PC-9 (cell line): ENCODE measurements around the gene MST1. TPM values are rescaled to one million over a fixed set of nuclear protein-coding genes. Genes with fewer than 3 reads are reported as not detected.

Experiments used
- BruUV-seq: library from RNA; stranded (reverse); fragments of 400-500 nt; replicated peaks from 2 replicates; lab custom pipeline; 2021; lab: Mats Ljungman, UMichigan
- CTCF ChIA-PET: fragments of 300-600 bp; sonication (Branson Sonifier 250); formaldehyde crosslinking; loops from one replicate; lab custom pipeline; 2022; ENCODE audit warnings: antibody characterized with exemption; lab: Charles Lee
- POLR2A ChIA-PET: fragments of 300-600 bp; sonication (Branson Sonifier 250); formaldehyde crosslinking; loops from one replicate; lab custom pipeline; 2022; ENCODE audit warnings: antibody characterized with exemption; ENCODE audit not compliant: unreplicated experiment; lab: Charles Lee
- DNase-seq, 2 experiments: peaks; one replicate each; pipeline versions ENCODE4 v3.0.0 to v3.0.0-alpha.2; 2015 to 2022; ENCODE audit warnings: mixed read lengths in 1 of 2
- H2AFZ ChIP-seq: fragments of 200-600 bp; sonication (generic); 2 replicates; pipeline ENCODE4 v1.8.1; 2017; ENCODE audit warnings: antibody characterized with exemption
- H3F3A ChIP-seq: fragments of 200-600 bp; sonication (generic); 2 replicates; pipeline ENCODE4 v1.8.1; 2017; ENCODE audit warnings: antibody characterized with exemption, mild to moderate bottlenecking, low read depth; ENCODE audit not compliant: insufficient read depth
- H3K27ac ChIP-seq: fragments of 200-600 bp; sonication (generic); 2 replicates; pipeline ENCODE4 v1.6.1; 2016; ENCODE audit warnings: mixed run types
- H3K27me3 ChIP-seq: fragments of 200-600 bp; sonication (generic); 2 replicates; pipeline ENCODE4 v1.6.1; 2016; ENCODE audit warnings: low read depth, mixed run types; ENCODE audit not compliant: insufficient read depth
- H3K36me3 ChIP-seq: fragments of 200-600 bp; sonication (generic); 2 replicates; pipeline ENCODE4 v1.6.1; 2016; ENCODE audit warnings: low read depth, mixed run types
- H3K4me1 ChIP-seq: fragments of 200-600 bp; sonication (generic); replicated peaks from 2 replicates; pipeline ENCODE4 v1.6.1; 2016; ENCODE audit warnings: mixed run types; ENCODE audit not compliant: insufficient read depth
- H3K4me2 ChIP-seq: fragments of 200-600 bp; sonication (generic); 2 replicates; pipeline ENCODE4 v1.6.1; 2017; ENCODE audit warnings: mixed run types
- H3K4me3 ChIP-seq: fragments of 200-600 bp; sonication (generic); 2 replicates; pipeline ENCODE4 v1.6.1; 2016; ENCODE audit warnings: mixed run types
- H3K79me2 ChIP-seq: fragments of 200-600 bp; sonication (generic); 2 replicates; pipeline ENCODE4 v1.6.1; 2017; ENCODE audit warnings: low read depth, mixed run types
- H3K9me2 ChIP-seq: fragments of 200-600 bp; sonication (generic); 2 replicates; pipeline ENCODE4 v1.8.1; 2017; ENCODE audit warnings: mild to moderate bottlenecking; ENCODE audit not compliant: insufficient read depth
- H3K9me3 ChIP-seq: fragments of 200-600 bp; sonication (generic); 2 replicates; pipeline ENCODE4 v1.8.1; 2016; ENCODE audit warnings: low read depth; ENCODE audit not compliant: insufficient read depth
- H4K20me1 ChIP-seq: fragments of 200-600 bp; sonication (generic); 2 replicates; pipeline ENCODE4 v1.8.1; 2017; ENCODE audit not compliant: insufficient read depth
- CTCF ChIP-seq: fragments of 200-600 bp; sonication (generic); conservative IDR thresholded peaks from 2 replicates; pipeline ENCODE4 v1.6.1; 2017; ENCODE audit warnings: mixed run types, antibody characterized with exemption, mild to moderate bottlenecking, moderate library complexity
- EZH2 ChIP-seq: fragments of 200-600 bp; sonication (generic); IDR thresholded peaks from 2 replicates; pipeline ENCODE4 v1.8.0; 2017; ENCODE audit warnings: antibody characterized with exemption, low read depth
- intact Hi-C: fragments of 100-400 bp; cut with micrococcal nuclease; formaldehyde crosslinking; loops from one replicate; pipeline ENCODE4 v1.10.0; 2022; ENCODE audit not compliant: unreplicated experiment
- total RNA-seq: library from RNA; stranded (reverse); gene quantifications from 2 replicates; pipeline ENCODE4 v1.2.3, GENCODE V29; 2021

The MST1 gene
- total RNA-seq, 1 experiment from 2014 or later, result 10.4 TPM

DNA sequence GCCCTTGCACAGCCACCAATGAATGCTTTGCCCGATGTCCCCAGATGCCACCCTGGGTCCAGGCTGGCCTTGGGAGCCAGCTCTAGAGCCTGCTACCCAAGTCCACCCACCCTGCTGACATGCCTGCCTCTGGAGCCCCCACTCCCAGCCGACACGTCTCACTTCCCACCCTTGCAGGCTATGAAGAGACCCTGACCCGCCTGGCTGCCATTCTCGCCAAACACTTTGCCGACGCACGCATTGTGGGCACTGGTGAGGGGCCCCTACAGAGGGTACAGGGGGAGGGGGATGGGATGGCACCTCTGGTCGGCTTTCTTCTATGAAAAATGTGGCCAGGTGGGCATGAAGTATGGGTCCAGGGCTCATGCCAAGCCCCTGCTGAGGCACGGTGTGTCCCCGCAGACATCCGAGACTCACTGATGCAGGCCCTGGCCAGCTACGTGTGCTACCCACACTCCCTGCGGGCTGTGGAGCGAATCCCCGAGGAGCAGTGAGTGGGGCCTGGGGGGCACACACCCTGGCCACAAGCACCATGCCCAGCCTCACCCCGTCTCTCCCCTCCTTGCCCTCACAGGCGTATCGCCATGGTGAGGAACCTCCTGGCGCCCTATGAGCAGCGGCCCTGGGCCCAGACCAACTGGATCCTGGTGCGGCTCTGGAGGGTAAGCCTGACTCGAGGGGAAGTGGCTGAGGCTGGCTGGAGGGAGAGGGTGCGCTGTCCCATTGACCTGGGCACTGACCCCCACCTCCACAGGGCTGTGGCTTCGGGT lies 24.2 kb upstream of the MST1 start:
- no peak overlapping the region for H3K4me3 ChIP-seq
- no TSS peak for BruUV-seq
- H3K9me3 ChIP-seq, result no peaks in the 10 kb centered on the region
- no peaks in the 10 kb centered on the region for H3K79me2 ChIP-seq
- H3F3A ChIP-seq, result peaks cover 8% of the 10 kb centered on the region; the same call in 1 of the 2 replicates
- H3K9me2 ChIP-seq, result no peaks in the 10 kb centered on the region
- no peaks in the 10 kb centered on the region for H4K20me1 ChIP-seq
- no peak for DNase-seq
- no peak overlapping the region for H3K27ac ChIP-seq
- ChIA-PET POLR2A (no interaction called here), CTCF (no interaction called here)
- no peaks in the 10 kb centered on the region for H3K36me3 ChIP-seq
- no peaks in the 10 kb centered on the region for H3K4me1 ChIP-seq
- intact Hi-C loops, result loop anchor here (10.0 kb wide), 1 partner anchor 391 kb away; no protein-coding TSS in a partner anchor
- no peak overlapping the region for H3K4me2 ChIP-seq
- no peak for TF ChIP-seq EZH2
- no peak for TF ChIP-seq CTCF
- no peaks in the 10 kb centered on the region for H3K27me3 ChIP-seq
- H2AFZ ChIP-seq, result no peak overlapping the region

- no peaks in the 10 kb centered on the region for H3K9me2 ChIP-seq
- no peaks in the 10 kb centered on the region for H4K20me1 ChIP-seq
- no peak overlapping the region for H3K27ac ChIP-seq
- CTCF ChIA-PET, result interaction anchor here (0.6 kb wide), 1 partner anchor 89 kb away, joined by 4 read pairs; no protein-coding TSS in a partner anchor
- no TSS peak for BruUV-seq
- POLR2A ChIA-PET, result no interaction called here
- no peaks in the 10 kb centered on the region for H3K9me3 ChIP-seq
- no peaks in the 10 kb centered on the region for H3K79me2 ChIP-seq
- no peaks in the 10 kb centered on the region for H3K27me3 ChIP-seq
- H3F3A ChIP-seq, result peaks cover 8% of the 10 kb centered on the region; the same call in 1 of the 2 replicates
- no peak overlapping the region for H2AFZ ChIP-seq
- no peak overlapping the region for H3K4me2 ChIP-seq
- no peaks in the 10 kb centered on the region for H3K36me3 ChIP-seq
- intact Hi-C loops, result loop anchor here (10.0 kb wide), 1 partner anchor 392 kb away; no protein-coding TSS in a partner anchor
- H3K4me1 ChIP-seq, result no peaks in the 10 kb centered on the region
- no peak overlapping the region for H3K4me3 ChIP-seq
- no peak for DNase-seq
- no peak for TF ChIP-seq EZH2
- TF ChIP-seq CTCF, result no peak
Measured at GRCh38 chr3:49712631-49713317, 23.5 kb upstream of the MST1 start.

DNA sequence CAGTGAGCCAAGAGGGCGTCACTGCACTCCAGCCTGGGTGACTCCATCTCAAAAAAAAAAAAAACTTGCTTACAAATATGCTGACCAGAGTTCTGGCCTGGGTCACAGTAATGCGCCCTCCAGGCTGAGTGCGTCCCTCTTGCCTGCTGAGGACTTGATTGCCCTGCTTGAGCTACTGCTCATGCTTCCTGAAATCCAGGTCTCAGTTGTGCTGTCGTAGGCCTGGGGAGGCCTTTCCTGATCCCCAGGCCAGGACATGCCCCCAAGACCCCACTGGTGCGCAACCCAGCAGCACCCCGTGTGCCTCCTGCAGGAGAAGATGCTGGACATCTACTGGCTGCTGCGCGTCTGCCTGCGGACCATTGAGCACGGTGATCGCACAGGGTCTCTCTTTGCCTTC lies 22.9 kb upstream of the MST1 start:
- Histone ChIP-seq H3K79me2 (no peaks in the 10 kb centered on the region), H2AFZ (no peak overlapping the region), H3F3A (peaks cover 8% of the 10 kb centered on the region; the same call in 1 of the 2 replicates), H3K27ac (no peak overlapping the region), H4K20me1 (no peaks in the 10 kb centered on the region), H3K9me3 (no peaks in the 10 kb centered on the region), H3K9me2 (no peaks in the 10 kb centered on the region), H3K4me2 (no peak overlapping the region), H3K36me3 (no peaks in the 10 kb centered on the region), H3K4me1 (no peaks in the 10 kb centered on the region), H3K27me3 (no peaks in the 10 kb centered on the region), H3K4me3 (no peak overlapping the region)
- ChIA-PET CTCF (interaction anchor here (0.6 kb wide), 1 partner anchor 90 kb away, joined by 4 read pairs; no protein-coding TSS in a partner anchor), POLR2A (no interaction called here)
- intact Hi-C loops, result loop anchor here (10.0 kb wide), 1 partner anchor 393 kb away; no protein-coding TSS in a partner anchor
- TF ChIP-seq CTCF, result no peak
- no peak for TF ChIP-seq EZH2
- DNase-seq, result no peak
- no TSS peak for BruUV-seq
